CD14-positive monocyte (primary cell): ENCODE results near the gene NEU1. TPM values are rescaled to one million over a fixed set of nuclear protein-coding genes. Genes with fewer than 3 reads are reported as not detected.

Source experiments
- DNase-seq, 3 donors: peaks; one replicate each; pipeline ENCODE4 v3.0.0-alpha.2; 2011 to 2022
- H2AFZ ChIP-seq: 2 replicates; pipeline ENCODE4 v1.6.0; 2012; ENCODE audit warnings: mild to moderate bottlenecking, low read depth, low read length, inconsistent platforms; ENCODE audit not compliant: insufficient read depth, poor library complexity, severe bottlenecking
- H3K27ac ChIP-seq, 2 donors: 1 replicate in 1 of 2; 2 replicates in 1 of 2; pipeline ENCODE4 v1.5.1; 2012 to 2013; ENCODE audit warnings: low read length in 2 of 2, control low read depth in 1 of 2, inconsistent platforms in 1 of 2, low read depth in 1 of 2, mild to moderate bottlenecking in 1 of 2
- H3K27me3 ChIP-seq, 2 donors: one replicate each; pipeline versions ENCODE4 v1.6.0 to v1.6.1; 2011 to 2013; ENCODE audit warnings: low read length in 2 of 2; ENCODE audit not compliant: control insufficient read depth in 2 of 2, insufficient read depth in 2 of 2
- H3K36me3 ChIP-seq, 2 donors: replicated peaks in 1 of 2; 1 replicate in 1 of 2; 2 replicates in 1 of 2; pipeline versions ENCODE4 v1.5.1 to v1.6.1; 2012 to 2013; ENCODE audit warnings: low read length in 2 of 2, control low read depth in 1 of 2, inconsistent platforms in 1 of 2, mild to moderate bottlenecking in 1 of 2; ENCODE audit not compliant: insufficient read depth in 2 of 2, control insufficient read depth in 1 of 2
- H3K4me1 ChIP-seq, 2 donors: 1 replicate in 1 of 2; 2 replicates in 1 of 2; pipeline versions ENCODE4 v1.5.1 to v1.6.1; 2012 to 2013; ENCODE audit warnings: low read length in 2 of 2, control low read depth in 1 of 2, inconsistent platforms in 1 of 2, mild to moderate bottlenecking in 1 of 2, moderate library complexity in 1 of 2; ENCODE audit not compliant: insufficient read depth in 2 of 2, control insufficient read depth in 1 of 2
- H3K4me2 ChIP-seq: replicated peaks from 2 replicates; pipeline ENCODE3; 2012; ENCODE audit warnings: low read length, moderate library complexity, mild to moderate bottlenecking; ENCODE audit not compliant: poor library complexity, severe bottlenecking; ENCODE audit errors: extremely low read depth
- H3K4me3 ChIP-seq, 3 experiments: fragments of 200-600 bp in 1 of 3; sonication (generic) in 1 of 3; replicated peaks in 1 of 3; 1 replicate in 2 of 3; 2 replicates in 1 of 3; pipeline ENCODE4 v1.5.1; 2011 to 2013; ENCODE audit warnings: low read length in 3 of 3, mild to moderate bottlenecking in 3 of 3, control low read depth in 2 of 3, low read depth in 2 of 3, inconsistent platforms in 1 of 3, moderate library complexity in 1 of 3
- H3K79me2 ChIP-seq: 2 replicates; pipeline ENCODE4 v1.6.0; 2012; ENCODE audit warnings: mild to moderate bottlenecking, control low read depth, inconsistent platforms, low read length, moderate library complexity; ENCODE audit not compliant: insufficient read depth
- H3K9ac ChIP-seq: 2 replicates; pipeline ENCODE4 v1.6.0; 2017; ENCODE audit warnings: low read length, mild to moderate bottlenecking; ENCODE audit not compliant: insufficient read depth, poor library complexity, severe bottlenecking
- H3K9me3 ChIP-seq, 2 donors: replicated peaks in 1 of 2; 1 replicate in 1 of 2; 2 replicates in 1 of 2; pipeline versions ENCODE4 v1.5.1 to v1.6.1; 2012 to 2013; ENCODE audit warnings: low read length in 2 of 2, control low read depth in 1 of 2; ENCODE audit not compliant: control insufficient read depth in 1 of 2, insufficient read depth in 1 of 2
- H4K20me1 ChIP-seq: 2 replicates; pipeline ENCODE4 v1.6.0; 2012; ENCODE audit warnings: mild to moderate bottlenecking, low read length, control low read depth, moderate library complexity; ENCODE audit not compliant: insufficient read depth
- H3K27ac Mint-ChIP-seq, 7 donors: one replicate each; pipeline ENCODE4 v1.8.0; 2020; ENCODE audit warnings: mild to moderate bottlenecking in 7 of 7, mixed read lengths in 7 of 7, moderate library complexity in 6 of 7, inconsistent platforms in 2 of 7
- H3K27me3 Mint-ChIP-seq, 3 donors: one replicate each; pipeline ENCODE4 v1.8.0; 2021 to 2022; ENCODE audit warnings: low read depth in 3 of 3, mild to moderate bottlenecking in 3 of 3, mixed read lengths in 3 of 3, moderate library complexity in 3 of 3, inconsistent platforms in 1 of 3
- H3K36me3 Mint-ChIP-seq, 2 donors: one replicate each; pipeline ENCODE4 v1.8.0; 2020; ENCODE audit warnings: mixed read lengths in 2 of 2, inconsistent platforms in 1 of 2, mild to moderate bottlenecking in 1 of 2
- H3K4me1 Mint-ChIP-seq: one replicate; pipeline ENCODE4 v1.8.0; 2020; ENCODE audit warnings: mild to moderate bottlenecking, mixed read lengths
- H3K4me3 Mint-ChIP-seq, 2 donors: one replicate each; pipeline ENCODE4 v1.8.0; 2020; ENCODE audit warnings: mild to moderate bottlenecking in 2 of 2, mixed read lengths in 2 of 2, moderate library complexity in 1 of 2
- H3K9me3 Mint-ChIP-seq, 7 donors: one replicate each; pipeline ENCODE4 v1.8.0; 2020 to 2022; ENCODE audit warnings: mixed read lengths in 7 of 7, mild to moderate bottlenecking in 6 of 7, moderate library complexity in 6 of 7, inconsistent platforms in 2 of 7
- WGBS: methylation state at CpG from one replicate; pipeline ENCODE4 v1.1.5; 2013; ENCODE audit warnings: missing lambda C conversion rate; ENCODE audit not compliant: insufficient coverage; 5-methylcytosine and 5-hydroxymethylcytosine counted together
- intact Hi-C, 2 donors: fragments of 100-400 bp; cut with micrococcal nuclease; formaldehyde crosslinking; loops; one replicate each; pipeline versions ENCODE4 v1.15.0 to v1.15.1; 2023
- polyA plus RNA-seq, 3 donors: library from polyadenylated mRNA; depleted of rRNA in 1 of 3; unstranded in 2 of 3; stranded (reverse) in 1 of 3; fragments of 300-500 nt in 2 of 3; fragments of >200 nt in 1 of 3; fragmentation: Illumina TruSeq in 2 of 3; gene quantifications; 1 replicate in 2 of 3; 2 replicates in 1 of 3; pipeline ENCODE4 v1.2.3, GENCODE V29; 2012 to 2021
- TF ChIP-seq, protein P1 (sequence below): fragments of 200-600 bp; IDR thresholded peaks from one replicate; pipeline ENCODE4 v1.8.0; 2022; ENCODE audit warnings: antibody characterized with exemption, mild to moderate bottlenecking

Gene NEU1
- polyA plus RNA-seq, 3 donors, result 70.2 to 89.5 (median 81.8) TPM

DNA sequence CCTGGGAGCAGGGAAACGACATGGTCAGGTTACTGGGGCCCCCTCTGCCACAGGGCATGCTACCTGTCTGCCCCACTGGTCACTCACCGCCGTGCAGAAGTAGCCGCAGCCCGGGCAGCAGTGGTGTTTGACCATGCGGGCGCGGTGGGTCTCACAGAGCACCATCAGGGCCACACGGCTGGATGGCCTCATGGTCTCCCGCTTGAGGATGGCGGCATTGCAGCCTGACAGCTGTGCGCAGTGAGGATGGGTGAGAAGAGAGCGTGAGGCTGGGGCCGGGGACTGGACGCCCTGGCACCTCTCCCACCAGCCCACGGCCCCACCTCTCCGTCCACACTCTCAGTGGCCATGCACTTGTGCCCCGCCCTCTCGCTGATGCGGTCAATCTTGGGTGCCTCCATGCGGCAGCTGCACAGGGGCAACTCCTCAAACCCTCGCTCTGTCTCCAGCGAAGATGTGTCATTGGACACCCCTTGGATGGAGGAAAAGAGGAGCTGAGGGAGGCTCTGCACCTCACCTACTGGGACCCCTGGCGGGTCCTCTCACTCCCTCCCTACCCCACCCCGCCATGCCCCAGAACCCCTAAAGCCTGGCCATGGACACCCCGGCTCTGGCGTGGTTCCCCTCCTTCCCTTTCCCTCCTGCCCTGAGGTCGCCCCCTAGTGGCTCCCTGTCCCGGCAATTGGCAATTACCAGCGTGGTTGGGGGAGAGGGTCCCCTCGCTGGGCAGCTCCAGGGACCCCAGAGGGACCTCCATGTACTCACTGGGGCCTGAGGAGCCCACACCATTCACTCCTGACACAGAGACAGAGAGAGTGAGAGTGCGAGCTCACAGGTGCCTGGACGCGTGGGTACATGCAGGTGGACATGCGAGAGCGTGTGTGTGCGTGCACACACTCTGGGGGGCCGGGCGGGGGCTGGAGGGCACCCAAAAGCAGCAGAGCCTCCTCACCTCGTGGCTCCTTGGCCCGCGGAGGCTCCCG, 25.9 kb upstream of the NEU1 start:
- Histone ChIP-seq H2AFZ (no peak overlapping the region), H3K36me3 (peaks cover 80 to 92% of the 10 kb centered on the region in 2 donors), H3K9me3 (no peaks in the 10 kb centered on the region), H3K4me3 (no peak overlapping the region), H3K27ac (peak overlapping the region in 1 of 2 donors; percentile 14), H4K20me1 (no peaks in the 10 kb centered on the region), H3K4me2 (no peak overlapping the region), H3K27me3 (no peaks in the 10 kb centered on the region), H3K4me1 (no peaks in the 10 kb centered on the region), H3K79me2 (no peaks in the 10 kb centered on the region), H3K9ac (no peak overlapping the region)
- intact Hi-C loops, result no loop called here
- no peaks in the 10 kb centered on the region for H3K27me3 Mint-ChIP-seq
- TF ChIP-seq, protein P1, sequence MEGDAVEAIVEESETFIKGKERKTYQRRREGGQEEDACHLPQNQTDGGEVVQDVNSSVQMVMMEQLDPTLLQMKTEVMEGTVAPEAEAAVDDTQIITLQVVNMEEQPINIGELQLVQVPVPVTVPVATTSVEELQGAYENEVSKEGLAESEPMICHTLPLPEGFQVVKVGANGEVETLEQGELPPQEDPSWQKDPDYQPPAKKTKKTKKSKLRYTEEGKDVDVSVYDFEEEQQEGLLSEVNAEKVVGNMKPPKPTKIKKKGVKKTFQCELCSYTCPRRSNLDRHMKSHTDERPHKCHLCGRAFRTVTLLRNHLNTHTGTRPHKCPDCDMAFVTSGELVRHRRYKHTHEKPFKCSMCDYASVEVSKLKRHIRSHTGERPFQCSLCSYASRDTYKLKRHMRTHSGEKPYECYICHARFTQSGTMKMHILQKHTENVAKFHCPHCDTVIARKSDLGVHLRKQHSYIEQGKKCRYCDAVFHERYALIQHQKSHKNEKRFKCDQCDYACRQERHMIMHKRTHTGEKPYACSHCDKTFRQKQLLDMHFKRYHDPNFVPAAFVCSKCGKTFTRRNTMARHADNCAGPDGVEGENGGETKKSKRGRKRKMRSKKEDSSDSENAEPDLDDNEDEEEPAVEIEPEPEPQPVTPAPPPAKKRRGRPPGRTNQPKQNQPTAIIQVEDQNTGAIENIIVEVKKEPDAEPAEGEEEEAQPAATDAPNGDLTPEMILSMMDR, result peak; percentile 94
- no peaks in the 10 kb centered on the region for H3K9me3 Mint-ChIP-seq
- no peak overlapping the region for H3K4me3 Mint-ChIP-seq
- peaks cover 2% of the 10 kb centered on the region for H3K4me1 Mint-ChIP-seq
- H3K27ac Mint-ChIP-seq, result peak overlapping the region in 1 of 7 donors; percentile 61
- peaks cover 67 to 90% of the 10 kb centered on the region in 2 donors for H3K36me3 Mint-ChIP-seq
- 86% methylated on average over 17 of the region's 43 CpGs for WGBS
- peak in 2 of 3 donors; percentile 9 to 46 for DNase-seq

DNA sequence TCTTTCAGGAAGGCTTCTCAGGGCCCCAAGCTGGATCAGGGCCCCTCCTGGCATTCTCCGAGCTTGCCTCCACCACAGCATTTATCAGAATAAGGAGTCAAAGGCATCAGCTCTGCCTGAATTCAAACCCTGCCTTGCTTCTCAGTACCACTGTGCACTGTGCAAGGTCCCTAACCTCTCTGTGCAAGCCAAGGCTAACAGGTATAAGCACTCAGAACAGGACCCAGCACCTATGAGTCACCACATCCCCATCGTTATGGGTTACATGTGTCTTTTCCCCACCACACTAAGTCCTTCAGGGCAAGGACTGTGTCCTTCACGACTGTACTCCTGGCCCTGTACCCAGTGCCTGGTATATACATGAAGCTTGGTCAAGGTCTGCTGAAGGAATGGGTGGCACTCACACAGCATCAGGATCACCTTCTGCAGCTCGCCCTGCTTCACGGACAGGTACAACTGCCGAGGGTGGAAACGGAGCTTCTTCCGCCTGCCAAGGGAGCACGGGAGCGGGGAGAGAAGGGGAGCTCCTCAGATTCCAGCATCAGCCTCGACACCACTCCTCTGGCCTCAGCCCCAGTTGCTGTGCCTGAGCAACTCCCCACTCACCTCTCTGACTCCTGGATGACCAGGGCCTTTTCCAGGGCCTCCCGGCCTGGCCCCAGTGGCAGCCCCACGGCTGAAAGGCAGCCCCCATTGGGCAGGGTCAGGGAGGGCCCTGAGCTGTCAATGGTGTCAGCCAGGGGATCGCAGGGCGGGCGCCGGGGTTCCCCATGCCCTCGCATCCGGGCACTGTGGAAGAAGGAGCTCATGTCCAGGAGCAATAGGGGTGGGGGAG, 24.8 kb upstream of the NEU1 start:
- Histone ChIP-seq H4K20me1 (no peaks in the 10 kb centered on the region), H2AFZ (no peak overlapping the region), H3K9ac (no peak overlapping the region), H3K27me3 (no peaks in the 10 kb centered on the region), H3K9me3 (no peaks in the 10 kb centered on the region), H3K4me2 (no peak overlapping the region), H3K4me3 (no peak overlapping the region), H3K27ac (peak overlapping the region in 1 of 2 donors; percentile 14), H3K4me1 (no peaks in the 10 kb centered on the region), H3K36me3 (peaks cover 80 to 92% of the 10 kb centered on the region in 2 donors), H3K79me2 (no peaks in the 10 kb centered on the region)
- peaks cover 0 to under 1% (median 0%) of the 10 kb centered on the region in 7 donors for H3K9me3 Mint-ChIP-seq
- H3K4me1 Mint-ChIP-seq, result peaks cover 2% of the 10 kb centered on the region
- H3K27ac Mint-ChIP-seq, result peak overlapping the region in 1 of 7 donors; percentile 73
- no peaks in the 10 kb centered on the region for H3K27me3 Mint-ChIP-seq
- 97% methylated on average over 10 of the region's 19 CpGs for WGBS
- intact Hi-C loops, result no loop called here
- TF ChIP-seq, protein P1, result no peak
- H3K36me3 Mint-ChIP-seq, result peaks cover 71 to 90% of the 10 kb centered on the region in 2 donors
- DNase-seq, result no peak
- H3K4me3 Mint-ChIP-seq, result no peak overlapping the region
